ENCODE results near the gene BPIFB4.

The BPIFB4 gene

GRCh38 chr20:33059741-33060390, 19.6 kb upstream of the BPIFB4 start:
- DNase-seq (ENCODE audit: insufficient read length, low spot score), result no peak
- FAIRE-seq, result no peak

- FAIRE-seq, result no peak
- DNase-seq (ENCODE audit: insufficient read length, low spot score), result no peak
Observed at GRCh38 chr20:33061658-33062028, 17.8 kb upstream of the BPIFB4 start.

DNA sequence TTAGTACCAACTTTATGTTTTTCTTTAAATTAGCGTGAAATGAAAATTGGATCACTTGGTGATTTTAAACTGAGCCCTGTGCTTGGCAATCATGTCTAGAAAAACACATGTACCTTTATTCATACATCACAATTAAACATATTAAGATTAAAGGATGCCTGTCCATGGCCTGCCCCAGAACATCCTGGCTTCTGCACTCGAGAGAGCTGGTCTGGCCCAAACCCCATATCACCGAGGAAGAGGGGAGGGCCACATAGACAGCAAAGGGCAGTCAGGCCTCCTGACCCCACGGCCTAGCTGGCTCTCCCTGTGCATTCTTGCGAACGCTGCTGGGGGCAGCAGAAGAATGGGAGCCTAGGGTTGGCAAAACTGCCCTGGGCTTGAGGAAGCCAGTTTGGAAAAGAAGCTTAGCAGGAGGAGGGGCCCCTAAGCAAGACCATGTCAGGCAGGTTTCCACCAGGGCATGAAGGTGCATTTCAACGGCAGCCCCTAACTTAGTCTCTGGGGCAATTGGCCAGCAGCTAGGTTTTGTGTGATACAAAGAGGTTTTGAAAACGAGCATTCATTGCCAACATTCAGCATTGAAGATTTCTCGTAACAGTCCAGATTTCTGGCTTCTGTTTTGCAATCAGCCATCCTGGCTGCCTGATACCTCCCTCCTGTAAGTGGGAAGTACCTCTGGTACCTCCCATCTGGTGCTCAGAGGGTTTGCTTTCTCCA, 17.2 kb upstream of the BPIFB4 start:
- DNase-seq (ENCODE audit: insufficient read length, low spot score), result no peak
- no peak for FAIRE-seq

GRCh38 chr20:33062825-33063149, 16.7 kb upstream of the BPIFB4 start:
- DNase-seq (ENCODE audit: insufficient read length, low spot score) (no peak), FAIRE-seq (no peak)

GRCh38 chr20:33063271-33063670, 16.2 kb upstream of the BPIFB4 start:
- FAIRE-seq (no peak), DNase-seq (ENCODE audit: insufficient read length, low spot score) (no peak)

GRCh38 chr20:33064572-33065287, 14.7 kb upstream of the BPIFB4 start:
- FAIRE-seq (no peak), DNase-seq (ENCODE audit: insufficient read length, low spot score) (no peak)

DNA sequence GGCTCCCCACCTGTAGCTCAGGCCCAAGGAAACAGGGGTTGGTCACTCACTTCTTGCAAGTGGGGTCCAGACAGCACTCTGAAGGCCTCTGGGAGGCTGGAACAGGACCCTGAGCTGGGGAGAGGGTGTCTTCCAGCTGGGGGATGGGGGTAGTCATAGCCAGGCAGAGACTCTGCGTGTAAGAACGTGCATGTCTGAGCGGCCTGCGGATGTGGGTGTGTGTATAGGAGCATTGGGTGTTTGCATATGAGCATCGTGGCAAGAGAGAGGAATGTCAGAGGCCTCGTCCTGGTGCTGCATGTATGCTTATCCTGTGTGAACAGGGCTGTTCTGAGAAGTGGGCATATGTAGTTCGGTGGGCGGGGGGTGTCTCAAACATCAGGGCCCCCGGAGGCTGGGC, 13.7 kb upstream of the BPIFB4 start:
- DNase-seq (ENCODE audit: insufficient read length, low spot score) (no peak), FAIRE-seq (no peak)

GRCh38 chr20:33067806-33068205, 11.6 kb upstream of the BPIFB4 start:
- DNase-seq (ENCODE audit: insufficient read length, low spot score) (no peak), FAIRE-seq (no peak)

DNA sequence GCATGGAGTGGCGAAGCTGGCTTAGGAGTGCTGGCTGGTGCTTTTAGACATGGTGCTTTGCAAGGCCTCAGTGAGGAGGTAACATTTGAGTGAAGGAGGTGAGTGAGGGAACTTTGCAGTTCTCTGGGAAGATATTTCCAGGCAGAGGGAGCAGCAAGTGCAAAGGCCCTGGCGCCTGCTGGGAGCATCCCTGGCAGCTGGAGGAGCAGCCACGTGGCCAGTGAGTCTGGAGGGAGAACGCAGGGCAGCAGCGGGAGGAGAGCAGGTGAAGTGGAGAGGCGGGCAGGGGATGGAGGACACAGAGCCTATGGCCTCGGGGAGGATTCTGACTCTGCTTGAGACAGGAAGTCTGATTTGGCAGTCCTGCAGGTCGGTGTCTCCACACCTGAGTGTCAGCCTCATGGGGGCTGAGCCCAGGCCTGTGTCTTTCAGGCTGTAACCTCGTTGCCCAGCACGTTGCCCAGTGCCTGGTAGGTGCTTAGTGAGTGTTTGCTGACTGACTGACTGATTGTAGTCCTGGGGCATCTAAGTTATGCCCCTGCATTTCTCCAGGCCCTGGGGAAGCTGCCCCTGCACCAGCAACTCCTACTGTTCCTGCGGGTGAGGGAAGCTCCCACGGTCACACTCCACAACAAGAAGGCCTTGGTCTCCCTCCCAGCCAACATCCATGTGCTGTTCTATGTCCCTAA, 11.0 kb upstream of the BPIFB4 start:
- no peak for DNase-seq (ENCODE audit: insufficient read length, low spot score)
- no peak for FAIRE-seq

DNA sequence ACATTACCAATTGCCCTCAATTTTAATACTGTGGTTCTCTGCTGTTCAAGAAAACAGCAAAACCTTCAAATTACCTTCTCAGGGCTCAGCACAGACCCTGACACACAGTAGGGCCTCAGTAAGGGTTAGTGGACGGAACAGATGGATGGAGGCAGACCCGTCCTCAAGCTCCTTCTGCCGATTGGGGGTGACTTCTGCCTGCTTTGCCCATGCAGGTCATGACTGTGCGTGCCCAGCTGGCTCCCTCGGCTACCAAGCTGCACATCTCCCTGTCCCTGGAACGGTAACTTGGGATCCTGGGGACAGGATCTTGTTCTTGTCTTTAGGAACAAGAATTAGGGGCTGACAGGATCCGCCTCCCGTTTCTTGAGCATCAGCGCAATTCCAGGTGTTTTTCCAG, 9.8 kb upstream of the BPIFB4 start:
- no peak for DNase-seq (ENCODE audit: insufficient read length, low spot score)
- FAIRE-seq, result no peak

GRCh38 chr20:33070111-33071053, 9.1 kb upstream of the BPIFB4 start:
- DNase-seq (ENCODE audit: insufficient read length, low spot score), result no peak
- no peak for FAIRE-seq

GRCh38 chr20:33071198-33071597, 8.2 kb upstream of the BPIFB4 start:
- no peak for FAIRE-seq
- DNase-seq (ENCODE audit: insufficient read length, low spot score), result no peak

GRCh38 chr20:33072362-33072761, 7.1 kb upstream of the BPIFB4 start:
- DNase-seq (ENCODE audit: insufficient read length, low spot score), result no peak
- no peak for FAIRE-seq

- DNase-seq (ENCODE audit: insufficient read length, low spot score) (no peak), FAIRE-seq (no peak)
Observed at GRCh38 chr20:33072813-33073212, 6.6 kb upstream of the BPIFB4 start.

GRCh38 chr20:33074675-33075074, 4.8 kb upstream of the BPIFB4 start:
- FAIRE-seq, result no peak
- DNase-seq (ENCODE audit: insufficient read length, low spot score), result no peak

DNA sequence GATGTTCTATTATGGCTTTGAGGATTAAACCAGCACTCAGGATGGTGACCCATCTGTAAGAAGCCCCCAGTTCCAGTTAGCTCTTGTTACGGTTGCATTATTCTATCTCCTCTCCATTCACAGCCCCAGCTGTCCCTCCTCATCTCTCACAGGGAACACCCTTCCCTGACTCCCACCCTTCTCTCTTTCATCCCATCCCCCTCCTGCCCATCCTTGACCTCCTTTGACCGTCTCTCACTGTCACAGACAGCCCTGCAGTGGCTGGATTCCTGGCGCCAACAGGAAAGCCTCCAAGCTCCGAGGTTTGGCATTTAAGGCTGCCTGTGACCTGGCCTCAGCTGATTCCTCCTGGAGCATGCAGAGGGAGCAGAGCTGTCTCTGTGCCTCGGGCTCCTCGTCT, 4.2 kb upstream of the BPIFB4 start:
- FAIRE-seq (no peak), DNase-seq (ENCODE audit: insufficient read length, low spot score) (no peak)

GRCh38 chr20:33076662-33077372, 2.6 kb upstream of the BPIFB4 start:
- DNase-seq (ENCODE audit: insufficient read length, low spot score) (no peak), FAIRE-seq (no peak)

DNA sequence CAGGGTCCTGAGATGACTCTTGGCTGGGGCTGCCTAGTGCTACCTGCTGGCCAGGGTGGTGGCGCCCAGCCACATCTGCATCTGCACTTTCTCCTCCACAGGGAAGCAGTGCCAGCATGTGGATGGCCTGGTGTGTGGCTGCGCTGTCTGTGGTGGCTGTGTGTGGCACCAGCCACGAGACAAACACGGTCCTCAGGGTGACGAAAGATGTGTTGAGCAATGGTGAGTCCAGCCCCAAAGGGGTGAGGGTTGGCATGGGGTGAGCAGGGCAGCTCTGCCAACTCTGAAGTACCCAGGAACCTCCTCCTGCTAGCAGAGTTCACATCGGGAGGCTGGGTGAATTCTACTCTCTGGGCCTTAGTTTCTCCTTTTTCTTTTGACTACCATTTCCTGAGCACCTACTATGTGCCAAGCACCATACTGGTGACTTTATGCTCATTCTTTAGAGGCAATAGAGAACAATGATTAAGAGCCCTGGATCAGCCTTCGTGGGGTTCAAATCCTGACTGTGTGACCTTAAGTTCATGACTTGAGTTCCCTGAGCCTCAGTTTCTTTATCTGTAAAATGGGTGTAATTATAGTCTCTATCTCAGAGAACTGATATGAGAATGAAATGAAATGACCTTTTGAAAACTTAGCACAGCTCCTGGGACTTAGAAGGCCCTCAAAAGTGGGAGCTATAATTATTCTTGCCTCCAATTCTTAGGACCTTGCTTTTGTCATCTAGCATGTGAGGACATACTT, 2.1 kb downstream of the BPIFB4 start:
- no peak for FAIRE-seq
- DNase-seq (ENCODE audit: insufficient read length, low spot score), result no peak

GRCh38 chr20:33082546-33082945, 3.1 kb downstream of the BPIFB4 start:
- FAIRE-seq, result no peak
- DNase-seq (ENCODE audit: insufficient read length, low spot score), result no peak
